HG03095 (cell line): ENCODE data around the gene ANO2.

ENCODE experiments used
- ATAC-seq: cut with Tn5 transposase; IDR thresholded peaks from one replicate; pipeline ENCODE4 v1.9.1; 2021; ENCODE audit warnings: moderate library complexity; ENCODE audit not compliant: unreplicated experiment

The ANO2 gene

DNA sequence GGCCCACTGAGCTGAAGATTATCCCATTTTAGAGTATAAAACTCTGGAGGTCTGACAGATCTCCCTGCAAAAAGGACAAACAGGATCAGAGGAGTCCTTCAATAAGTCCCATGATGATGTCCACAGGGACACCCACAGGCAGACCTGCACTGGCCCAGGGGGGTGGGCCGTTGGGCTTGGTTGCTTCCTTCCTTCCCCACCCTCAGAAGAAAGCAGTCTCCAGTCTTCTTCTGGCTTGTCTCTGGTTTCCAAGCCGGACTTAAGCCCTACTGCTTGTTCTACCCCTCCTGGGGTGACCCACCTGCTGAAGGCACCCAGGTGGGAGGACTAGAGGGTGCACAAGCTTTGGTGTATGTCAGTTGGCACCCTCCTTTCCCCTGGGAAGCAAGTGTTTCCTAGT is 209.0 kb downstream of the ANO2 start:
- no peak for ATAC-seq

DNA sequence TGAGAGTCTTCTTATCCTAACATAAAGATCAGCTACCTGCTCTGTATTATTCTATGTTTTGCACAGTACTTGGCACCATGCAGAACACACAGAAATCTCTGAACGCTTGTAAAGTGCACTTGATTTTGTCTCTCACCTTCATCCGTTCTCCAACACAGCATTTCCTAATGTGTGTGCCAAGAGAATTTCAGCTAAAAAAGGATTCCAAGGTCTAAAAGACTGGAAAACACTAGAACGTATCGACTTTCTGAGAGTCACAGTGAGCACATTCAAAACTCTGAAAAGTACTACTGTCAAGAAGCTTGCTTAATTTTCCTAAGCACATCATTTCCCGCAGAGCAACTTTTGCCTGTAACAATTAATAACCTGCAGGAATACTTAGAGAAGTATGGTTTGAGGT is 211.1 kb downstream of the ANO2 start:
- ATAC-seq, result no peak

DNA sequence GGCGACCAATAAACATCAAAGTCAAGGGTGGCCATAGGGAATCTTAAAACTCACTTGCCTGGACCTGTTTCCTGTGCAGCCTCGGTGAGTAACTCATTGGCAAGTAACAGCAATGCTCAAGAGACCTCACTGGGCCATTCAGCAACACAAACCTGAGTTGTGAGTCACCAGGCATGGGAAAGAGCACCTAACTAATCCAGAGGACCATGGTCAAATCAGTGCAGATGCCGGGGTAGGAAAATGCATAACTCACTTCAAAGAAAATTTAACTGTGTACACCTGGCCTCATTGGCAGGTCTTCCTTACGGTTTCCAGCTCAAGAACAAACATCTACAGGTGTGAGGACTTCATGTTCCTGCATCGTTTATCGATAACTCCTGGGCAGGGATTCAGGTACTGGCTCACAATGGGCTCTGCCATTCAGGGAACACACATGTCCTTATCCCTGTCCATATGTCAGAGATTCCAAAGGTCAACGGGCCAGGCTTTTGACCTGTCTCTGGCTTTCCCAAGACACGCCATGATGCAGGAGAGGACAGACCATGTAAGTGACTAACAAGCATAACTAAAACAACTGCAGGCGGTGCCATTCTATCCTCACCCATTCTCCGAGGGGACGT is 211.8 kb downstream of the ANO2 start:
- no peak for ATAC-seq

DNA sequence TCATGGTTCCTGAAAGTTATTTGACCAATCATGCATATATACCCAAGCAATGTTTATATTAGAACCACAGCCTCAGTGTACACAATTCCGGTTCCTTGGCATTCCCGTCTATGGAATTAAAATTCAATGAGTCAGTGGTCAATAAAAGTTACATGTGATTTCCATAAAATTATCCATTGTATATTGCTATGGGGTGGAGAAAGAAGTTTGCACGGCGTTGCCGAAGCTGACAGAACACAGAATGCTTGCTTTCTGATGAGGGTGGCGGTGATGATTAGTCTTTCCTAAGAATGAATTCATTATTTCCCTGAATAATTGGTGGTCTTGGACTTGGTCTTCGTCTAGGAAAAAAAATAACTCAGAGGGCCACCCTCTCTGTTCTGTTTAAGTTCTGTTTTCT is 214.1 kb downstream of the ANO2 start:
- ATAC-seq, result no peak

DNA sequence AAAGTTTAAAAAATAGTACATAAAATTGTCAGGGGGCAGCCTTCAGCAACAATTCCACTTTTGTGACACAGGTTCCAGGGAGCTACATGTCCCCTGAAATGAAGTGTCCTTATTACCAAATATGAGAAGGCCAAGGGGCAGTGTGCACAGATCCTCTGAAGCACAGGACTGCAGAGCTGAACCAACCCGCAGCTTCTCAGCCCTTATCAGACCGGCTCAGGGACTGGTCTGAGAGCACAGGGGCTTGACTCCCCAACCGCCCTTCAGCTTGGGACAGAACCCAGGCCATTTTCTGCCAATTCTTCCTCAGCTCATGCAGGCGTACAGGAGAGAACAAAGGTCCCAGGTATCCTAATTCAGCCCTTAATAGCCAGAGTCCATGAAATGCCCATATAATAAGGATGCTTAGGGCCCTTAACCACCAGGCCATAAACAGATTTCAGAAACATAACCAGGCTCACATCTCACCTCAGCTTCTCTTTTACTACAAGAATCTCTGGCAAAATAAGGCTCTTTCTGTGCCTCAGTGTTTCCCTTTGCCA is 221.3 kb downstream of the ANO2 start:
- no peak for ATAC-seq

DNA sequence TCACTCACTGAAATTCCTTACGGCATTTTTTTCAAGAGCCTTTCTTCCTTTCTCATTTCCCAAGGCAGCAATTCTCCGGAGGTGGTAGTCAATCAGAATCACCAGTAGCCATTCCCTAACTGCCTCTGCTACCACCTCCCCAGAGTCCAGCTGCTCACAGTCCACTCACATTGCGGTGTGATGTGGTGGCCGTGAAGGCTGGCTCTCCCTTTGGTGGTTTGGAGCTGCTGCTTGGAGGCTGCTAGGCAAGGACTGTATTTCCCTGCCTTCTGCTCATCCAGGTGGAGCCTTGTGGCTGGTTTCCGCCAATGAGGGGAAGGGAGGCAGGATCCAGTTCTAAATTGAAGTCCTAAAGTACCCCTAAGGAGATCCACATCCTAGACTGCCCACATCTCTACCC is 222.0 kb downstream of the ANO2 start:
- ATAC-seq, result no peak

DNA sequence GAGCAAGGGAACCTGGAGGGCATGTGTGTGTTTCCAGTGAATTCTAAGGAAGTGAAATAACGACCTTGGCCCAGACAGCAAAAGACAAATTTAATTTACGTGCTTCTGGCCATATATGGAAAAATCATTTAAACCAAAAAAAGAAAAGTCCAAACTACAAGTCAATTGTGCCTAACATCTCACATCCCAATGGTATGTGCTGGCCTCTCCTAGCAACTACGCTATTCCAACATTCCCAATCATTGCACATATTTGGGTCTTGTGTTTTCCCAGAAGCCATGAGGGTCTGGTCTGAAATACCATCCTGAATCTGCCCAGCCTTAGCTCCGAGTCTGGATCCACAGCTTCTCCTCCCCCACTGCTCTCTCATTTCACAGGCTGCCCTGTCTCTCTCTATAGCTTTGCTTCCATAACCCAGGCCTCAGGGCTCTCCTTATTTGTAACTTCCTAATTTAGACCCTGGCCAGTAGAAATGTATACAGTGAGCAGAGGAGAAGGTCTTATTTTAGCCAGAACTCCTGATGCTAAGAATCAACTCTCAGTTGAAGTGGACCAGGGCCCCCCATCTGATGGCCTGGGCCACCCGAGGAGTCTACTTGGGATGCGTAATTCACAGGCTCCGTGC is 224.6 kb downstream of the ANO2 start:
- no peak for ATAC-seq

DNA sequence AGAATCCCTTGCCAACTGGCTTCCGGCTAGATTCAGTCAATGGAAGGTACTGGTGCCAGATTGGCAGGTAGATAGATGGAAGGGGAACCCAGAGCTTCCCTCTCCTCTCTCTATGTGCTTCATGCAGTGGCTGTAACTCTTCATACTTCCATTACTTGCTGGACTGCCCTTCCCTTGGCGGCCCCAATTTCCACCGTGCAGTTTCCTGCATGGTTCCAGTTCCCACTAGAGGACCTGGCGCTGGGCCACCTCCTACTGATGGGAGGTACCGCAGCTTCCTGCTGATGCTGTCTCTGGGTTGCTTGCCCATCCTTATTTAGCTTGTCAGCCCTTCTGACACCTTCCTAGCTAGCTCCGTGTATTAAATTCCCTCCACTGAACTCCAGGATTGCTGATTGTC is 226.4 kb downstream of the ANO2 start:
- no peak for ATAC-seq

DNA sequence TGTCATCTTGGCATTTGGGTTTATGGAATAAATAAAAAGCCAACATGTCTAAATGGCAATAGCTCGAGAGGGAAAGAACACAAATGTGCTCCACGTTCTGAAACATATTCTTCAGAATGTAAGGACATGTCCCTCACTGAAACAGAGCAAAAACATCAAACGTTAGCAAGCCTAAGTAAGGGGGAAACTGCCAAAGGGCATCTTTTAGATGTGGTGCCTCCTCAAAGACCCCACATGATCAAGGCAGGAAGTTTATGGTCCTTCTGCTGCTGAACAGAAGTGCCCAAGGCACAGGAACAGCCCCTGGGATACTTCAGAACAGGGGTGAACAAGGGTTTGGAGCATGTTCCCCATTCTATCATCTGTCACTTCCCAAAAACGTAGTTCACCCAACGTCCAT is 227.0 kb downstream of the ANO2 start:
- ATAC-seq, result no peak

DNA sequence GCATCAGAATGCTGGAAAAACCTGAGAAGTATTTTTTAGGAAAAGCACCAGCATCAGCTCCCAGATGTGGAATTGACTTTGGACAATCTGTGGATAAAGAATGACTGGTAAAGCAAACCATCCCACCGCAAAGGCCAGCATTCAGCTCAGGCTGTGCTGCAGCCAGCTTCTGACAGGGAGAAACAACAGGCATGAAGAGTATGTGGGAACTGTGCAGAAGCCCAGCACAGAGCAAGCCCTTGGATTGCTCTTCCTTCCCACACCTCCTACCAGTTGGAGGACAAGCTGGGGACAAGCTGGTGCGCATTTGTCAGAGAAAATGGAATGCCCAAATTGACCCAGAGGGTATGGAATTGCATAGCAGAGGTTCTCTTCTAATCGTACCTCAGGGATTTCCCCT is 228.1 kb downstream of the ANO2 start:
- no peak for ATAC-seq

DNA sequence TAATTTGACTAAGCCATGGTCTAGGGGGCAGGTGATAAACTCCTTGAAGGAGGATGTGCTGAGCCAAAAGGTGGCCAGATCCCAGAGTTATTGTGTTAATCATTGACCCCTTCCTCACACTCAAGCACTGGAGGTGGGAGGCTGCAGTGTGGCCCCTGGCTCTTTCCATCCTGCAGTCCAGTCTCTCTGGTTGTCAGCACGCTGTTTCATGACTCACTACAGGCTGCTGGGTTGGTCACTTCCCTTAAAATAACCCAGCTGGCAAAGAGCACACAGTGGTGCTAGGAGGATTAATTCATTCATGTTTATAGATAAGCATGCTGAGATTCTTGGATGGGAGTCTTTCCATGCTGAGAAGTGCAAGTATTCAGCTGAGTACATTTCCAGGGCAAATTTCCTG is 228.9 kb downstream of the ANO2 start:
- ATAC-seq, result no peak

DNA sequence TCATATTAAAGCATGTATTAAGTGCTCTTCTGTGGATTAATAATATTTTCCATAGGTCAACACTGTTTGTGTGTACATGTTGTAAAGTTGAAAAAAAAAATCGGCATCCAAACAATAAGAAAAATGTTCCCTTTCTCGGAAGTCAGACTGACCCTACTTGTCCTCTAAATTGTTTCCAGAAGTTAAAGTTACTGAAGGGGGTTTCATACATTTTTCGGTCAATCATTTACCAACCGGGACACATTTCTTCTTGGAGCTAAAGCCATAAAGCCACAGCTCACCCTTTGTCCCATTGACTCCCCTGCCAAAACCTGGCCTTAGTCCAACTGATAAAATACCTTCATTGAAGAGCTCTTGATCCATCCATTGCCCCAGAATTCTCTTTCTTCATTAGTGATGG is 230.0 kb downstream of the ANO2 start:
- no peak for ATAC-seq

DNA sequence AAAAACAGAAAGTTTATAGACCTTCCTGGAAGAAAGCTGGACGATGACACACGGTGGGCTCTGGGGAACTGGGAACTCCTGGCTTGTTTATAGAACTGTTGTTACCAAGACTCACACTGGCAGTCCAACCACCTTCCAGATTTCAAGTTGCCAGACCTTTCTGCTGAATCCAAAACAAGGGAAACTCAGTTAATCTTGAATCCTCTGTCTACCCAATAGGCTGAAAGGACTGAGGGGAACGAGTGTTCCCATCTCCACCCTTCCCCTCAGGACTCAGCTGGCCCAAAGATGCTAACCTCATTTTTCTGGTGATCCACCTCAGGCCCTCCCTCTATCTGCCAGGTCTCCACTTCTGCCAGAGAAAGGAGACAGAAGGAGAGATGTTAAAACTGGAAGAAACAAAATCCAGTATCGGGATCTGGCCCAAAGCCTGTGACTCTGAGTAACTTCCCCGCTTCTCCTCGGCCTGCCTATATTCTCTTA is 231.4 kb downstream of the ANO2 start:
- no peak for ATAC-seq

DNA sequence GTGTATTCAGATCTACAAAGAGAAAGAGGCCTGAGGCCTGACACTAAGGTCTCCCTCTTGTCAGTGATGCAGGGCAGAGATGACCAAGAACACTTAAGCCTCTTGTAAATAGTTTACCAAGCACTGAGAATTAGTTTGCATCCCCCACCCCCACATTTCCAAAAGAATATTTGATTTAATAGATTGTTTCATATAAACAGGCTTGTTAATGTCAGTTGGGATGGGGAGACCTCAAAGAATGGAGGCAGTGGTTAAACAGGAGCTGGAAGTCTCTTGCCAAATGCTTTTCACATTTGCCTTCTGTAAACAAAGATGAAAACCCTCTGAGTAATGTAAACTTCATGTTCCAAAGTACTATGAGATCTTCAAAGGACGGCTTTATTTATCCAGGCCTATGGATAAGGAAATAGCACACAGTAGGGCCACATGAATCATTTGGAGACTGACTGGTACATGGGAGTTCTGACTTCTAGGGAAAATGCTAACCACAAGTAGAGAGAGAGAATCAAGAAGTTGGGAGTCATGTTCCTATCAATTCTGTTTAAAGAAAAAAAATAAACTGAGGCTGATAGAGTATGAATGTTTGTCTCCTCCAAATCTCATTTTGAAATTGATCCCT is 234.7 kb downstream of the ANO2 start:
- ATAC-seq, result no peak

DNA sequence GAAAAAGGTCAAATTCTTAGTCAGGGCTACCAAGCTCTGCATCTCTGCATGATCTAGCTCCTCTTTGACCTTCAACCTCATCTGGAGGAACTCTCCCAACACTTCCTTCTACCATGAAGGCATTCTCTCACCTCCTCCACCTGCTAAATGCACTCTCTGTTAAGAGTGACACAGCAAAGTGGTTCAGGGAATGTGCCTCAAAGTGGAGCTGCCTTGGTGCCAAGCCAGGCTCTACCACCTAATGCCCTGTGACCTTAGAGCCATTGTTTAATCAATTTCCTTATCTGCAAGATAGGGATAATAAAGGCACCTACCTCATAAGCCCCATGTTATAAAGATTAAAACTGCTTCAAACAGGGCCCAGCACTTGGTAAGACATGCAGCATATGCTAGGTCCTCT is 236.7 kb downstream of the ANO2 start:
- no peak for ATAC-seq

DNA sequence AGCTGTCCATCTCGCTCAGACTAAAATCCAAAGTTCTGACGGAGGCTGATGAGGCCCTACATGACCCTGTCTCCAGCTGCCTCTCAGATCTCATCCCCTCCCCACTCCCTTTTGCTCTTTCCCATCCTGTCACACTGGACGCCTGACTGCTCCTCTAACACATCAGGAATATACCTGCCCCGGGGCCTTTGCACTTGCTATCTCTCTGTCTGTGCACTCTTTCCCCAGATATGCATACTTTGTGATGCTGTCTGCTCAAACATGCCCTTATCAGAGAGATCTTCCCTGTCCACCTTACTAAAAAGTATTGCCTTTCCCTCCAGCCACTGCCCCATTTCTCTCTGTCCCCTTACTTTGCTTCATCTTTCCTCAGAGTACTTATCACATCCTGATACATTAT is 238.8 kb downstream of the ANO2 start:
- ATAC-seq, result no peak

DNA sequence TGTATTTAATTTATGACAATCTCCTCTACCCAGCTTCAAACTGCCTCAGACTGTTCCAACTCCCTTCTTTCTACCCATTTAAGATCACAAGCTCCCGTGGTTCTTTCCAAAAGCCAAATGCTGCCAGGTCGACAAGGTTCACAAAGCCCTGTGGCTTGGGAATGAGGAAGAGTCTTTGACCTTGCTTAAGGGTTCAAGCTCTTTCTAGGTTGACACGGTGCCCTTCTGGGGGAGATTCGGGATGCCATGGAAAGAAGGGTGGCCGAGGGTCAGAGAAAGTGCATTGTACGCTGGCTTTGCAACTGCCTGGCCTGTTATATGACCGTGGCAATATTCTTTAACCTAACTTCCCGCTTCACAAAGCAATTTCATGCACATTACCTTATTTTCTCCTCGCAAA is 239.3 kb downstream of the ANO2 start:
- no peak for ATAC-seq

DNA sequence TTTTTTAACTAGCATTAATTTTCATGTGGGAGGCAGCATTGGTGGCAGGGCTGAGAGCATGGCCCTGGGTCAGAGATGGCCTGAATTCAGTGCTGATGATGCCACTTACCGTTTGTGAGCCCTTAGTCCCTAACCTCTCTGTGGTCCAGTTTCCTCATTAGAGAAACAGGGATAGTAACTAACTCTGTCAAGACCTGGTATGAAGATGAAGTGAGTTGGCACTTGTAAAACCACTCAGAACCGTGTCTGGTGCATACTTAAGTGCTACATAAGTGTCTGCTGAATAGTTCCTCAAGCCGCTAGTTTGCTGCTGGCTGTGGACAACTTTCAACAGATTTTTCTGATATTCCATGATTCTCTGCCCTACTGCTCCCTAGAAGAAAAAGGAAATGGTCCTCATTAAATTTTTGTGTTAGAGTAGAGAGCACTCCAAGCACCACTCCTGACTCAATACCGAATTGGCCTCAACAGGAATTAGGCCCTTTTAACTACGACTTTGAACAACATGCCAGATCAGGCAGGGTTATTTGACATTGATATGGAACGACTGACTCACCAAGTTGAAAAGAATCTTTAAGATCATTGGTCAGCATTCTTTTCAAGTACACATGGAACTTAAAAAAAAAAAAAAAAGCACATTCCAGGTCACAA is 250.2 kb downstream of the ANO2 start:
- ATAC-seq, result no peak

DNA sequence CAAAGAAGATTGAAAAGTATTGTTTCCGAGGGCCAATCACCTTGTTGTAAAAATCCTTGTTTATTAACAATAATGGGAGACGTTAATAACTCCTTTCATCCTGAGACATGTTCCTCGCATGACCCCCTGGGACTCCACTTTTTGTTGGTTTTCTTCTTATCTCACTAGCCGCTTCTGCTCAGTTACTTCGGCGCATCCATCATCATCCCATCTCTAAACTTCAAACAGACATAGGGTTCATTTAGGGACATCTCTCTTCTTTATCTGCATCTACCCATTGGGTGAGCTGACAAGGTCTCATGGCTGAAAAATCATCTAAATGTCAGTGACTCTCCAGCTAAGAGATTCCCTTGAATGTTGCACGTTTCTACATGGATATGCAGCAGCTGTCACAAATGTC is 252.2 kb downstream of the ANO2 start:
- no peak for ATAC-seq

DNA sequence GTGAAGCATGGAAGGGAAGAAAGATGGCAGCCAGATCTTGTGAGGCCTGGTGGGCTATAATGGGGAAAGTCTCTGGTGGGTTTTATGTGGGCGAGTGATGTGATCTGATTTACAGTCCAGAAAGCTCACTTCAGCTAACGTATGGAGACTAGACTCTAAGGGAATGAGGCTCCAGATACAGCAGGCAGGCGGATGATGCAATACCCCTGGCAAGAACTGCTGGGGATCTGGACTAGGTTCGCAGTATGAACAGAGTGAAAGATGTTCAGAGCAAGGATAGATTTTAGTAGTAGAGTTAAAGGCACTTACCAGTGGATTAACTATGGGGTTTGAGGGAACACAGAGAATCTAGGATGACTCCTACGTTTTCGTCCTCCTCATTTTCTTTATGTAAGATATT is 253.1 kb downstream of the ANO2 start:
- ATAC-seq, result no peak

DNA sequence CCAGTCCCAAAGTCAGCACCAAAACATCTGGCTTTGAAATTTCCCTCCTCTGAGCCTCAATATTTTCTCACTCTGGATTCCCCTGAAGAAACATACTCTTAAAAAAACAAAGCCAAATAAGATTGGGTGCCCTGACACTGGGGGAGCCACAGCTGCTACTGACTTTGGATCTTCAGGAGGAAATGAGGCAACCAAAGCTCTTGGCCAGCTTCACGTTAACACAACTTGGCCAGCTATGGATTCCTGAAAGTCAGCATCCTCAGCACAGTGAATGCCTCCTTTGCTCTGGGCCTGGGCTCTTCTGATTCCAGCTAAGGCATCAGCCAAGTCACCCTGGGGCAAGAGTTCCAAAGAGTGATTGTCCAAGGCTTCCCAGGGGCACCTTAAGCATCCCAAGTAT is 254.8 kb downstream of the ANO2 start:
- no peak for ATAC-seq

DNA sequence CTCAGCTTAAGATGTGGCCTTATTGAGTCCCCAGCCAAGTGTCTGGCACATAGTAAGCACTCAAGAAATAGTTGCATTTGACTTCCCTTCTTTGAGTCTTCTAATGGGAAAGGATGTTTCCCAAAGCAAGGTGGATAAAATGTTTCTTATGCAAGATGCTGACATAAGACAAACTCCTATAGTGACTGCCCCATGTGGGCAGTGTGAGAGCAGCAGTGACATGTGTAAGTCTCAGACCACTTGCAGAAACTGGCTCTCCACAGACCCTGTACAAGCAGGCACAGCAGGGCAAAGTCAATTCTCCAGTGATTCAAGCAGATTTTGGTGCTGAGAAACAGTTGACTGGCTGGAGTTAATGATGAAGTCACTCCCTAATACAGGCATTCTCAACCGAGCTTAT is 255.3 kb downstream of the ANO2 start:
- ATAC-seq, result no peak
